Astrocyte of the spinal cord (primary cell): Measurements from ENCODE around the gene GNL1.
"Not testable (repeated sequence)": the region's sequence is repeated elsewhere in the genome, so short reads cannot be mapped to it uniquely, and the experiment has no call there.

Experiments used
- DNase-seq: peaks from one replicate; pipeline ENCODE4 v3.0.0; 2011; ENCODE audit warnings: low read depth, low spot score
- H3K4me3 ChIP-seq: 2 replicates; pipeline ENCODE4 v1.5.1; 2011; ENCODE audit warnings: low read depth, mild to moderate bottlenecking, low read length, moderate library complexity
- in situ Hi-C: cut with HindIII; loops from 2 replicates; pipeline ENCODE4 v1.10.0; 2017; ENCODE audit warnings: low sequenced_read_pairs
- TF ChIP-seq, protein P1 (sequence below): IDR thresholded peaks from 2 replicates; pipeline ENCODE4 v1.5.1; 2012; ENCODE audit warnings: low read depth, mild to moderate bottlenecking, low read length, inconsistent platforms

Gene GNL1

DNA sequence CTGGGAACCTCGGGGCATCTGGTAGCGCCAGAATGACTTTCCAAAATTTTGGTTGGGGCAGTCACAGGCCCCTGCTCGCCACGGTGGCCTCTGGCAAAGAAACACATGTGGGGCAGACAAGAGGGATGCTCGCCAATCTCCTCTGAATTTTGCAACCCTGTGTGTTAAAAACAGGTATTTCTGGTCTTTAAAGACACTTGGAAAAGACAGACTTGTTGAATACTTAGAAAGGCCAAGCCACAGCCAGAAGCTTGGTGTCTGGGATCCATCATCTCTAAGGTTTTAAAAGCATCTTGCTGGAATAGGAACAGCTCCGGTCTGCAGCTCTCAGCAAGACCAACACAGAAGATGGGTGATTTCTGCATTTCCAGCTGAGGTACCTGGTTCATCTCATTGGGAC, 35.8 kb downstream of the GNL1 start:
- in situ Hi-C loops, result no loop called here
- no peak overlapping the region for H3K4me3 ChIP-seq
- no peak for DNase-seq
- TF ChIP-seq, protein P1, sequence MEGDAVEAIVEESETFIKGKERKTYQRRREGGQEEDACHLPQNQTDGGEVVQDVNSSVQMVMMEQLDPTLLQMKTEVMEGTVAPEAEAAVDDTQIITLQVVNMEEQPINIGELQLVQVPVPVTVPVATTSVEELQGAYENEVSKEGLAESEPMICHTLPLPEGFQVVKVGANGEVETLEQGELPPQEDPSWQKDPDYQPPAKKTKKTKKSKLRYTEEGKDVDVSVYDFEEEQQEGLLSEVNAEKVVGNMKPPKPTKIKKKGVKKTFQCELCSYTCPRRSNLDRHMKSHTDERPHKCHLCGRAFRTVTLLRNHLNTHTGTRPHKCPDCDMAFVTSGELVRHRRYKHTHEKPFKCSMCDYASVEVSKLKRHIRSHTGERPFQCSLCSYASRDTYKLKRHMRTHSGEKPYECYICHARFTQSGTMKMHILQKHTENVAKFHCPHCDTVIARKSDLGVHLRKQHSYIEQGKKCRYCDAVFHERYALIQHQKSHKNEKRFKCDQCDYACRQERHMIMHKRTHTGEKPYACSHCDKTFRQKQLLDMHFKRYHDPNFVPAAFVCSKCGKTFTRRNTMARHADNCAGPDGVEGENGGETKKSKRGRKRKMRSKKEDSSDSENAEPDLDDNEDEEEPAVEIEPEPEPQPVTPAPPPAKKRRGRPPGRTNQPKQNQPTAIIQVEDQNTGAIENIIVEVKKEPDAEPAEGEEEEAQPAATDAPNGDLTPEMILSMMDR, result no peak

DNA sequence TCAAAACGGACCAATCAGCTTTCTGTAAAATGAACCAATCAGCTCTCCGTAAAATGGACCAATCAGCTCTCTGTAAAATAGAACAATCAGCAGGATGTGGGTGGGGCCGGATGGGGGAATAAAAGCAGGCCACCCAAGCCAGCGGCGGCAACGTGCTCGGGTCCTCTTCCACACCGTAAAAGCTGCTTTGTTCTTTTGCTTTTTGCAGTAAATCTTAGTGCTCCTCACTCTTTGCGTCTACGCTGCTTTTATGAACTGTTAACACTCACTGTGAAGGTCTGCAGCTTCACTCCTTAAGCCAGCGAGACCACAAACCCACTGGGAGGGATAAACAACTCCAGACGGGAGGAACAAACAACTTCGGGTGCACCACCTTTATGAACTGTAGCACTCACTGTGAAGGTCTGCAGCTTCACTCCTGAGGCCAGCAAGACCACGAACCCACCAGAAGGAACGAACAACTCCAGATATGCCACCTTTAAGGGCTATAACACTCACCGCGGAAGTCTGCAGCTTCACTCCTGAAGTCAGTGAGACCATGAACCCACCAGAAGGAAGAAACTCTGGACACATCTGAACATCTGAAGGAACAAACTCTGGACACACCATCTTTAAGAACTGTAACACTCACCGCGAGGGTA, 37.7 kb downstream of the GNL1 start:
- in situ Hi-C loops, DNase-seq, H3K4me3 ChIP-seq: not testable (repeated sequence)

DNA sequence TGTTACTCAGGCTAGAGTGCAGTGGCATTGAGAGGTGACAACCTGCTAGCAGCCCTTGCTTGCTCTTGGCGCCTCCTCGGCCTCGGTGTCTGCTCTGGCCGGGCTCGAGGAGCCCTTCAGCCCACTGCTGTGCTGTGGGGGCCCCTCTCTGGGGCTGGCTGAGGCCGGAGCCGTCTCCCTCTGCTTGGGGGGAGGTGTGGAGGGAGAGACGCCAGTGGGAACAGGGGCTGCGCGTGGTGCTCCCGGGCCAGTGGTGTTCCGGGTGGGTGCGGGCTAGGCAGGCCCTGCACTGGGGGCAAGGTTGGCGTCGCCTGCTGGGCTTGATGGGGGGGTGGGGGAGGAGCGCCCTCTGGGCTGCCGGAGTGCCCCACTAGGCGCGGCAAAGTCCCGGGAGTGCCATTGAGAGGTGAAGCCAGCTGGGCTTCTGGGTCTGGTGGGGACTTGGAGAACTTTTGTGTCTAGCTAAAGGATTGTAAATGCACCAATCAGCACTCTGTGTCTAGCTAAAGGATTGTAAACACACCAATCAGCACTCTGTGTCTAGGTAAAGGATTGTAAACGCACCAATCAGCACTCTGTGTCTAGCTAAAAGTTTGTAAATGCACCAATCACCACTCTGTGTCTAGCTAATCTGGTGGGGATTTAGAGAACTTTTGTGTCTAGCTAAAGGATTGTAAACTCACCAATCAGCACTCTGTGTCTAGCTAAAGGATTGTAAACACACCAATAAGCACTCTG, 38.4 kb downstream of the GNL1 start:
- DNase-seq, in situ Hi-C loops, H3K4me3 ChIP-seq: not testable (repeated sequence)

DNA sequence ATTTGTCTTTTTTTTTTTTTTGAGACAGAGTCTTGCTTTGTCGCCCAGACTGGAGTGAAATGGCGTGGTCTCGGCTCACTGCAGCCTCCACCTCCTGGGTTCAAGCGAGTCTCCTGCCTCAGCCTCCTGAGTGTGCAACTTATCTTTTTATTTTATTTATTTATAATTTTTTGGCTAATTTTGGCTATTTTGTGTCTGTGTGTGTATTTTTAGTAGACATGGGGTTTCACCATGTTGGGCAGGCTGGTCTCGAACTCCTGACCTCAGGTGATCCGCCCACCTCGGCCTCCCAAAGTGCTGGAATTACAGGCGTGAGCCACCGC, 39.6 kb downstream of the GNL1 start:
- DNase-seq, in situ Hi-C loops: not testable (repeated sequence)
- H3K4me3 ChIP-seq, result peak overlapping the region; percentile 50

DNA sequence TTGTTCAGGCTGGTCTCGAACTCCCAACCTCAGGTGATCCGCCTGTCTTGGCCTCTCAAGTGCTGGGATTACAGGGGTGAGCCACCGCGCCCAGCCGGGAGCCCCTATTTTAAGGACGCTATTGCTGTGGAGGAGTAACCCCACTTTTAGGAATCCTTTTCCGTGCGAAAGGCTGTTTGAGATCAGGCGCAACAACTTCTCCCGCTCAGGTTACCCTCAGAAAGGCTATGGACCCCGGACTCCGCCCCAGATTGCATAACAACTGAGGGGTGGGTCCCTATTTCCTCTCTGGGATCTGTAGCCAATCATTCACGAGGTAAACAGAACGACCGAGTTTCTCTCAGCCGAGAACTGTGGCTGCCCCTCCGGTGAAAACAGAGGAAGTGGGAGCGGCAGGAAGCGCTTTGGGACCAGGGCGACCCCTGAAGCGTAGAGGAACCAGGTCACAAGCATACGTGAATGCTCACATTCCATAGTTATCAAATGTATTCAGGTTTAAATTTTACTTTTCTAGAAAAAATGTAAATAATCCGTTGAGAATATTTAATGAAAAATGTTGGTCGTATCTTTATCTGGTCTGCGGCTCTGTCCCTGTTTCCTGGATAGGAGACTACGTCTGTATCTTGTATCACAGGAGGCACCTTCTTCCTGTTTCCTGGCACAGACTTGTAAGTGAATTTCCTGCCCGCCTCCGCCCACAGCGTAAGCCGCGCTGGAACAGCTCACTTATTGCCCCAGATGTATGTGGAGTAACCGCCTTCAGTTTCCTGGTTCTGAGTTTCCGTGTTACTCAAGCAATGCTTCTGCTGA, 40.1 kb downstream of the GNL1 start:
- TF ChIP-seq, protein P1, result no peak
- peak; percentile 84 for DNase-seq
- peak overlapping the region; percentile 50 for H3K4me3 ChIP-seq
- in situ Hi-C loops, result no loop called here

DNA sequence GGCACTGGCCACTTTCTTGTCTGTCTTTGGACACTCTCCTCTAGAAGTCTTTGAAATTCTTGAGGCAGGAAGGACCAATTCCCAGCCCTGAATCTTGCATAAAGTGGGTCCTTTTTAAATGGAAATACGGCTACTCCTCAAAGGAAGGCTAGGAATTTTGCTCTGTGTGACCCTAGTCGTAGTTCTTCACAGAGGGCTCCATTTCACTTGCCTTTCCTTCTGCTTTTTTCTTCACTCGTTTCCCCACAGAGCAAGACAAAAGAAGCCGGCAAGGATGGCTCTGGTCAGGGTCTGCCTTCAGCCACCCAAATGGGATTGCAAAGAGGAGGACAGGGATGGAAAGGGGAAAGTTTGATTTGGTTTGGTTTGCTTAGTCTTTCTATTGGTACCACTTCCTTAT, 41.2 kb downstream of the GNL1 start:
- no peak overlapping the region for H3K4me3 ChIP-seq
- TF ChIP-seq, protein P1, result no peak
- in situ Hi-C loops, result no loop called here
- DNase-seq, result no peak

DNA sequence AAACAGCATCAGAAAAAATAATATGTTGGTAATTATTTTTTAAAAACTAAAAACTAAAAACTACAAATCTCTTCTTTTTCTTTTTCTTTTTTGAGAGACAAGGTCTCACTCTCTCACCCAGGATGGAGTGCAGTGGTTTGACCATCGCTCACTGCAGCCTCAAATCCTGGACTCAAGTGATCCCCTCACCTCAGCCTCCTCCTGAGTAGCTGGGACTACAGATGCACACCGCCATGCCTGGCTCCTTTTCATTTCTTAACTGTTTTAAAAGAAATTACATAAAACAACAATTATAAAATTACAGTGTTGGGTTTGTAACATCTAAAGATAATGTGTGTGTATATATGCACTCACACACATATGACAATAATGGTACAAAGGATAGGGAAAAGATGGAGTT, 42.8 kb downstream of the GNL1 start:
- in situ Hi-C loops, result no loop called here
- no peak overlapping the region for H3K4me3 ChIP-seq
- TF ChIP-seq, protein P1, result no peak
- no peak for DNase-seq

DNA sequence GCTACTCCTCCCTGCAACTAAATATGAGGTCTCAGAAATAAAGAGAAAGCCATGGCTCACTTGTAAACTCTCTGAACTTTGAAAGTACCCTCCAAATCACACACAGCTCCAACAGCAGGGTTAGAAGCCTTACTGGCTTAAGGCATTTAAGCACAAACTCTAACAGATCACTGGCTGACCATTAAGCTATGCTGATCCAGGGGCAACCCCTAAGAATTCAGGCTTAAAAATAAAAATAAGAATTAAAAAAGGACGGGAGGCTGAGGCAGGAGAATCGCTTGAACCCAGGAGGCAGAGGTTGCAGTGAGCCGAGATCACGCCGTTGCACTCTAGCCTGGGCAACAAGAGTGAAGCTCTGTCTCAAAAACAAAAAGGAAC, 45.1 kb downstream of the GNL1 start:
- in situ Hi-C loops, result no loop called here
- TF ChIP-seq, protein P1, result no peak
- no peak overlapping the region for H3K4me3 ChIP-seq
- no peak for DNase-seq
